ENCODE measurements around the gene PSMC2. TPM values are rescaled to one million over a fixed set of nuclear protein-coding genes. Genes with fewer than 3 reads are reported as not detected.

Gene PSMC2
- total RNA-seq, 4 donors from 2014 or later = 90.8 to 144 (median 113) TPM

GRCh38 chr7:103369432-103369831 lies 22.0 kb downstream of the PSMC2 start:
- Histone ChIP-seq H3K27me3 (no peaks in the 10 kb centered on the region), H3K9me3 (no peaks in the 10 kb centered on the region), H3K4me3 (replicated peaks in 1 of 3) (no peak overlapping the region), H3K36me3 (peaks cover 42 to 53% of the 10 kb centered on the region in 2 donors), H3K4me1 (no peaks in the 10 kb centered on the region), H3K27ac (no peak overlapping the region)
- TF ChIP-seq POLR2A (IDR thresholded peaks at IDR 0.05) = no peak
- no peak for TF ChIP-seq CTCF (IDR thresholded peaks at IDR 0.05)
- intact Hi-C loops (cut with DNase I) = no loop called here
- WGBS, 2 donors = 96 to 97% methylated on average over 5 of the region's 5 CpGs
- DNase-seq = no peak

- H3K9me3 ChIP-seq = no peaks in the 10 kb centered on the region
- WGBS, 2 donors = 56 to 70% methylated on average over 6 of the region's 6 CpGs
- no peaks in the 10 kb centered on the region for H3K4me1 ChIP-seq
- no peak overlapping the region for H3K4me3 ChIP-seq (replicated peaks in 1 of 3)
- intact Hi-C loops (cut with DNase I) = no loop called here
- no peak for TF ChIP-seq POLR2A (IDR thresholded peaks at IDR 0.05)
- no peak for TF ChIP-seq CTCF (IDR thresholded peaks at IDR 0.05)
- peaks cover 0 to 10% of the 10 kb centered on the region in 2 donors for H3K36me3 ChIP-seq
- DNase-seq = no peak
- H3K27me3 ChIP-seq = no peaks in the 10 kb centered on the region
- H3K27ac ChIP-seq = no peak overlapping the region
Measured at GRCh38 chr7:103373866-103374643, 26.6 kb downstream of the PSMC2 start.

- no peak for DNase-seq
- H3K9me3 ChIP-seq = no peaks in the 10 kb centered on the region
- no peak overlapping the region for H3K27ac ChIP-seq
- H3K4me1 ChIP-seq = no peaks in the 10 kb centered on the region
- no peaks in the 10 kb centered on the region for H3K36me3 ChIP-seq
- intact Hi-C loops (cut with DNase I) = no loop called here
- H3K4me3 ChIP-seq (replicated peaks in 1 of 3) = no peak overlapping the region
- no peaks in the 10 kb centered on the region for H3K27me3 ChIP-seq
- 74 to 75% methylated on average over 3 of the region's 3 CpGs for whole genome bisulfite sequencing, 2 donors
- TF ChIP-seq POLR2A (IDR thresholded peaks at IDR 0.05) (no peak), CTCF (IDR thresholded peaks at IDR 0.05) (no peak)
Measured at GRCh38 chr7:103379270-103379975, 32.0 kb downstream of the PSMC2 start.

- 83 to 86% methylated on average over 5 of the region's 5 CpGs for WGBS, 2 donors
- no peak for DNase-seq
- no peaks in the 10 kb centered on the region for H3K9me3 ChIP-seq
- no peaks in the 10 kb centered on the region for H3K4me1 ChIP-seq
- no peaks in the 10 kb centered on the region for H3K36me3 ChIP-seq
- intact Hi-C loops (cut with DNase I) = no loop called here
- H3K4me3 ChIP-seq (replicated peaks in 1 of 3) = no peak overlapping the region
- TF ChIP-seq POLR2A (IDR thresholded peaks at IDR 0.05) (no peak), CTCF (IDR thresholded peaks at IDR 0.05) (no peak)
- no peaks in the 10 kb centered on the region for H3K27me3 ChIP-seq
- no peak overlapping the region for H3K27ac ChIP-seq
Measured at GRCh38 chr7:103380395-103381191, 33.1 kb downstream of the PSMC2 start.

Data from thyroid gland (tissue), 4 donors.